Germinal center (tissue), 1 donor: Measurements from ENCODE around the gene GPR137B.

Experiments
- DNase-seq: peaks from one replicate; pipeline ENCODE4 v3.0.0; 2012; ENCODE audit warnings: mixed read lengths, low spot score

Gene GPR137B

DNA sequence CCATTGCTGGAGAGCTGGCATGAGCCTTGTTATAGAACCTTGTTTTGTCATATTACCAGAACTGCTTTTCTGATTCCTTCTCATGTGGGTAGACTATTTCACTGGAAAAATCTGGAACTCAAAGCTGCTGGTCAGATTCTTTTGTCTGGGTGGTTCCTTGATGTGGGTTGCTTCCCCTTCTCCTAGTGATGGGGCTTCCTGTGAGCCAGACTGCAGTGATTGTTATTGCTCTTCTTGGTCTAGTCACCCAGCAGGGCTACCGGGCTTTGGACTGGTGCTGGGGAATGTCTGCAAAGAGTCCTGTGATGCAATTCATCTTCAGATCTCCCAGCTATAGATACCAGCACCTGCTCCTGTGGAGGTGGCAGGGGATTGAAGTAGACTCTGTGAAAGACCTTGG is 59.4 kb downstream of the GPR137B start:
- no peak for DNase-seq

DNA sequence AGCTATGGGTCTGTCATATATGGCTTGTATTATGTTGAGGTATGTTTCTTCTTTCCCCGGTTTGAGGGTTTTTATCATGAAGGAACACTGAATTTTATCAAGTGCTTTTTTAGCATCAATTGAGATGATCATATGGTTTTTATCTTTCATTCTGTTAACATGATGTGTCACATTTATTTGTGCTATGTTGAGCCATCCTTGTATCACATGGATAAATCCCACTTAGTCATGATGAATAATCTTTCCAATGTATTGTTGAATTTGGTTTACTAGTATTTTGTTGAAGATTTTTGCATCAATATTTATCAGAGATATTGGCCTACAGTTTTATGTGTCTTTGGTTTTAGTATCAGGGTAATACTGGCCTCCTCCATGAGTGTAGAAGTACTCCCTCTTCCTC is 61.7 kb downstream of the GPR137B start:
- no peak for DNase-seq

DNA sequence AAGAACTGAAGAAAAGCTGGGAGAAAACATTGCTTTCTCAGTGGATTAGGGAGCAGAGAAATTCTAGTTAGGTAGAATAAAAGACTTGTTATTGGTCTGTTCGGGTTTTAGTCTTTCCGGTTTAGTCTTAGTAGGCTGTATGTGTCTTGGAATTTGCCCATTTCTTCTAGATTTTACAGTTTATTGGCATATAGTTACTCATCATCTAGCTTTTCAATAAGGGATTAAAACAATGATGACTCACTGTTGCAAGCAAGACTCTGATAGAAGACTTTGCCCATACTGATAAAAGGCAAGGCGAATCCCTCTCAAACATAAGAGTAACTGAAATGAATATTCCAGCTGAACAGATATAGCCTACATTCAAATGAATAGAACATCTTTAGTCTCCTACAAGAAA is 62.3 kb downstream of the GPR137B start:
- no peak for DNase-seq

DNA sequence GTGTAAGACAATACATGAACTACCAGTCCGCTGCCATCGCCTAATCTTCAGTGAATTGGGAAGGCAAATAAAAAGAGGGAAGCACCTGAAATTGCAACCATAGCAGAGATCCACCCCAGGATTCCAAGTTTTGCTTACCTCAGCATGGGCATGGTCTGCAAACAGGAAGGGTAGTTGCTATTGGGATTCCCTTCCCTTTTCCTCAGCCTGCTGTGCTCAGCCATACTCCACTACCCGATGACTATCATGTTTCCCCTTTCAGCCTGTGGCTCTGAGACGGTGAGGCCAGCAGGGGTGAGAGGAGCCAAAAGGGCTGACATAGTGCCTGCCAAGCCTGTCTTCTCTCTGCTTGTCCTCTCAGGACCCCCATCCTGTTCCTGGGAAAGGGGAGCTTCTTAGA is 64.2 kb downstream of the GPR137B start:
- no peak for DNase-seq

DNA sequence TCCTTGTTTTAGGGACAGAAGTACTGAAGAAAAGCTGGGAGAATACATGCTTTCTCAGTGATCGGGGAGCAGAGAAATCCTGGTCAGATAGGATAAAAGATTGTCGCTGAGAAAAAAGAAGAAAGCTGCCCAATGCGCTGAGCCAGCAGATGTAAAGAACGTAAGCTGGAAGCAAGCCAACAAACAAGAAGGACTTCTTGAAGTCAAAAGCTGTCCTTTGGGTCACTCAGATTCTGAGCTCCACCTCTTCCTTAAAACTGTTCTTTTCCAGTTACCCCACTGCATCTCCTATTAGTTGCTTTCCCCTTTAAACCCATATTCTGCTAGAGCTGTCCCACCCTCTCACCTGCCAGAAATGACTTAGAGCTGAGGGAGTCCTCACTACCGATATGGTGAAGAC is 64.8 kb downstream of the GPR137B start:
- no peak for DNase-seq

DNA sequence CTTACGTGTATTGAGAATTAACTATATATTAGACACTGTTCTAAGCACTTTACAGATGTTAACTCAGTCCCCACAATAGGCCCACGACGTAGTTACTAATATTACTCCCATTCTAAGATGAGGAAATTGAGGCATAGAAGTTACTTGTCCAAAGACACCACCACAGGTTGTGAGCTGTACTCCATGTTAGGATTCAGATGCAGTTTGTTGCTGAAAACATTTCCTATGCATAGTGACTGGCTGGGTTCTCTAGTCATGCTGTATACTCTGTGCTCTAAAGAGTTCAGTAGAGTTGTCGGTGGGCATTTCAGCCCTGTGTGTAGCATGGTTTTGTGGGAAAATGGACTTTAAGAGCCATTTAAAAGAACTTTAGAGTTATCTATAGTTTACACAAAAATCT is 65.2 kb downstream of the GPR137B start:
- DNase-seq = no peak

DNA sequence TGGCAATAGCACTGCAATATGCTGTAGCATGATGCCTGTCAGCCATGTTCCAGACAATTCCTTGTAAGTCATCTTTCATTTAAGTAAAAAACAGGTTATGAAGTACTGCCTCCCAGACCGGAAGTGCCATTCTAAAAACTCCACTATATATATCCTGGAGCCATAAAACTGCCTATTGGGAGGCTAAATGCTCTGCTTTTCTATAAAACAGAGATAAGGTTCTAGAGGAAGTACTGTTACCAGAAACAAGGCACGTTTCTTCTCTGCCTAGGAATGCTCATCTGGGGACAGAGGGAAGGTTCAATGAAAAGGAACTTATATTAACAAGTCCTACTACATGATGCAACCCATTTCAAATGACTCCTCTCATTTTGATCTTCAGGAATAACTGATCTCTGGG is 66.8 kb downstream of the GPR137B start:
- no peak for DNase-seq

DNA sequence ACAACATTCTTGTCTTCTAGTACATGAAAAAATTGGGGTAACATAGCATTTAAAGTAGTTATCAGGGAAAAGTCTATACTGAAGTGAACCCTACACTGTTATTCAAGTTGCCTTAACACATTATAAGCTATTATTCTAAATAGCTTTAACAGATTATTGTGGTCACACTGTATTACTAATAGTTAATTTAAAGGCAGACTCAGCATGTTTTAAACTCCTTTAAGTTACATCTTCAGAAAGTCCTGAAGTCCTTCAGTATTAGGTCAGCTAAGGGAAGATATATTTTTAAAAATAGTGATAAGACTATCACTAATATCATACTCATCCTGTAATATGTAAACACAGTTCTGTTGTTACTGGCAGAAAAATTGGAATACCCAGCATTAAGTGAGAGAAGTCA is 67.4 kb downstream of the GPR137B start:
- DNase-seq = no peak

DNA sequence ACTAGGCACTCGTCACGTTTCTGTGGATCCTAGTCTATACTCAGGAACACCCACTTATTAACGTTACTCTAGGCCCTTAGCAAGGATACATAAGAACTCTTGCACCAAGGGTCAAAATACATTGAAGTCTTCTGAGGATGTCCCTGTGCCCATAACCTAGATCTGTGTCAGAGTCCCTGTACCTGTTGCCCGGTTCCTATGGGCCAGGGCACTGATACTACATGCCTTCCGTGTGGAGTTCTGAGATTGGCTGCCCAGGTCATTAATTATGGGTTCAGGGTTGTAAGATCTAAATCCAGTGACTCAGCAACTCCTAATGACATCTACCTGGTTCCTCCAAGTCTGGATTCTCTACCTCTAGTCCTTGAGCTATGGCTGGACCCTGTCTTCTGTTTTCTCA is 69.5 kb downstream of the GPR137B start:
- DNase-seq = no peak

DNA sequence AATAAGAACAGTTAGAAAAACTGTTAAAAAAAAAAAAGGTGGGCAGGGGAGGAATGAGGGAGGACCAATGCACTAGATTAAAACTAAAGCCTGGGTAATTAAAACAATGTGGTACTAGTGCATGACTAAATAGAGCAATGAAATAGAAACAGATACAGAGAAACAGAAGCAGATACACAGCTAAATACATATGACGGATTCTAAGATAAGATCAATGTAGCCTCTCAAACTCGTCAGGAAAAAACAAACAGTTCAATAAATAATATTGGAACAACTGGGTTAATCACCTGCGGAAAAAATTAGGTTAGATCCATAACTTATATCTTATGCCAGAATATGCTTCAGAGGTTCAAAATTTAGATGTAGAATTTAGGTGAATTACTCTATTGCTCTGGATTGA is 71.2 kb downstream of the GPR137B start:
- DNase-seq = no peak

DNA sequence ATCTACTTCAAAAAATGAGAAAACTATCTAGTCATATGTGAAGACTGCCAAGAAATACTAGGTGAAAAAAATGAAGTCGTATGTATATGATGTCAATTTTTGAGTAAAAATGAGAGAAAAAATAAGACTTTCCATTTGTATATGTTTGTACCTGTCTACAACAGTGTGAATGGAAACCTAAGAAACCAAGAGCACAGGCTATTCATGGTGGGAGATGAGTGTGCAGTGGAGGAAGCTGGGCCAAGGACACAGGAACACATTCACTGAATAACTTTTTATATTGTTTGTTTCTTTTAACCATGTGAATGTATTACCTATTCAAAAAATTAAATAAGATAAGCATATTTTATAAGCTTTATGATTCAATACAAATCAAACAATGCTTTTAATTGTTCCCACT is 72.4 kb downstream of the GPR137B start:
- no peak for DNase-seq

DNA sequence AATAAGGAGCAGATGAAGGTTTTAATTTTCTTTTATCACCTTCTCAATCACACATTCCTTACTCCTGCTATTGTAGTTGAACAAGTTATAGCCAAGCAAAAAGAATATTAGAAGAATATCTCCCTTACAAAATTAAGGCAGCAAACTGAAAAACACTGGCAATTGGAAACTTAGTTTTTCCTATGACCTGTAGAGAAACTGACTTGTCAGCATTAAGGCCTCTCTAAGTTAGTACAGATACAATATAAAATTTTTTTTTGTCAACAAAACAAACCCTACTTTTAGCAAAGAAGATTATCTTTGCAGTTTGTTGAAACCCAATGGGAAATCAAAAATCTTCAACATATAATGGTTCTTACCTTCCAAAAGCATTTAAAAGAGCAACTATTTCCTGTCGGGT is 78.1 kb downstream of the GPR137B start:
- no peak for DNase-seq

DNA sequence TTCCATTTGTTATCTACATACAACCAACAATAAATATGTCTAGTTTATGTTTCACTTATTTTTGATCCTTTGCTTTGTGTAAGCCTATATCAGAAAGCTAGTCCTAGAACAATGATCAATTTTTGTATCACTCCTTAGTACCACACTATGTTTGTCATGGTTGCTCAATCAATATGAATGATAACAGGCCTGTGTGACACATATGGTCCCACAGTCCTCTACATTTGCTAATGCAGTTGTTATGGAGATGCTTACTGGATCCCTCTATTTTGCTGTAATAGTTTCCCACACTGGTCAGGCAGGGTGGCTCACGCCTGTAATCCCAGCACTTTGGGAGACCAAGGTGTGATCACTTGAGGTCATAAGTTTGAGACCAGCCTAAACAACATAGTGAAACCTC is 80.3 kb downstream of the GPR137B start:
- DNase-seq = no peak

DNA sequence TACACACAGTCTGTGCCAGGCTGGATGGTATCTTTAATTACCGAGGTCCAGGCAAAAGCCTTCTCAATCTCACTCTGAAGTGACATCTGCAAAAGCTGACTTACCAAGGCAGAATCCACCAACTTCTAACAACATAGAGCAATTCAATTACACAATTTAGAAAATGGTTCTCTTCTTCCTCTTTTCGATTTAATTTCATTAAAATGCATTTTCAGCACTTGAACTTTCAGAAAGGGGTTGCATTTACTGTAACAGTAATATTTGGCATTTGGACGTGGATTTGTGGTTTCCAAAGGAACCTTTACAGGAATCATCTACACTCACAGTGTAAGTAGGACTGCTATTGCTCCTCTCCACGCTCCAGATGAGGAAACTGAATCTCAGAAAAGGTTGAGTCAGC is 86.1 kb downstream of the GPR137B start:
- no peak for DNase-seq

DNA sequence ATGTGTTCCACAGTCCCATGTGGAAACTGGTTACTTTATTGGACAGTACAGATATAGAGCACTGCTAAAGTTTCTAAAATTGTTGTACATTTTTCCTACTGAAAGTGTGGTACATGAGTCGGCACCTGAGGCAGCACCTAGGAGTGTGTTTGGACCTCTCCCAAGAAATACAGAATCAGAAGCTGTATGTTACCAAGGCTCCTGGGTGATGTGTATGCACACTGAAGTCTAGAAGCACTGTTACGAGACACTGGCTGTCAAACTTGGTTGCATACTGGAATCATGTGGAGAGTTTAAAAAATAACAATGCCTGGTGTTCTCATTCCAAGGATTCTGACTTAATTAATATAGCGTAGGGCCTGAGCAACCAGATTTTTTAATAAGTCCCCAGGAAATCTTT is 92.8 kb downstream of the GPR137B start:
- no peak for DNase-seq

DNA sequence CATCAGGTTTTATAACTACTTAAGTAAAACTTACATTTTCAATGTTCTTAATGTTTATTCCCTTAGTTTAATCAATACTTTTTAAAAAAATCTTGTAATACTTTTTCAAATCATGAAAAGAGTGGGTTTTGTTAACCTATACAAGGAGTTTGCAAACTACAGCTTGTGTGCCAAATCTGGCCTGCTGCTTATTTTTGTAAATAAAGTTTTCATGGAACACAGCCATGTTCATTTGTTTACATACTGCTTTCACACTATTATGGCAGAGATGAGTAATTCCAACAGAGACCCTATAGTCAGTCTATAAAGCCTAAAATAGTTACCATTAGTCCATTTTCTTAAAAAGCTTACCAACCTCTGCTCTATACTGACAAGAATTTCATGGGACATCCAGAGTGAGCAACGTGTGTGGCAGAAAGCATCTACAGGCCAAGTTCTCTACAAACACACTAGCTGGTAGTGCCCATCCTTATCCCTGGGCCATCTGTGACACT is 96.8 kb downstream of the GPR137B start:
- no peak for DNase-seq

DNA sequence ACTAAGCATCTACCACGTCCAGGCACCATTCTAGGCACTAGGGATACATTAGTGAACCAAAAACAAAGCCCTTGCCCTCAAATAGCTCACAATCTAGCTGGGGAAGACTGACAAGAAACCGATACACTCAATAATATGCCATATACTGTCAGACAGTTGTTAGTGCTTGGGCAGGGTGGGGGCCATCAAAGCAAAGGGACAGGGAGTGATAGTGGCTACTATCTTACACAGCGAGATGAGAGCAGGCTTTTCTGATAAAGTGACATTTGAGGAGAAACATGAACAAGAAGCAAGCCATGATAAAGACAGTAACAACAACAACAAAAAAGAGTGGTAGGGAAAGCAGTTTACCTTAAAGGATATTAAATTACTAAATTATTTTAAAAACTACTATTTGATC is 98.3 kb downstream of the GPR137B start:
- DNase-seq = no peak

DNA sequence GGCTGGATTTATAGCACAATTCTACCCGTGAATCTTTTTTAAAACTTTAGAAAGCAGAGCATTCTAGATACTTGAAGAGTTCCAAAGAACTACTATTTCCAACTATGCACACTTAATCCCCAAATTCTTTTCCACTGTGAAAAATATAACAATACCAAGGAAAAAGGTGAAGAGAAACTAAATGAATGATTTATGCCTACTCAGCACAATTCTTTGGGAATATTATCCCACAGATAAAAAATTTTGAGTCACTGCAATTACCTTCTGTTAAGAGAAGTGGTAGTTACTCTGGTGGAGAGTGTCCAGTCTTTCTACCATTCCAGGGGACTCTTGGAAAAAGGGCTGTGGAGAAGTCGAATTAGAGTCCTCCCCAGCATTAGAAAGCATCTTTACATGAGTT is 100.2 kb downstream of the GPR137B start:
- no peak for DNase-seq

DNA sequence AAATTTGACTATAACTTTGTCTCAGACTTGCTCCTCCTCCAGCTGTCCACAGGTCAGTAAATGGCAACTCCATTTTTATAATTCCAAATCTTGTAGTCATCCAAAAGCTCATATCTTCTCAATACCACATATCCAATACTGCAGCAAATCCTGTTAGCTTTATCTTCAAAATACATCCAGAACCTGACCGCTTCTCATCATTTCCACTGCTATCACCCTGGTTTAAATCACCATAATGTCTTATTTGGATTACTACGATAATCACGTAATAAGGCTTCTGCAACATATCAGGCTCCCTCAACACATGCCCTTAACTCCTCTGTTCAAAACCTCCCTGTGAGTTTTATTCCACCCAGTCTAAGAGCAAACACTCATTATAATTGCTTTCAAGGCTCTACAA is 104.9 kb downstream of the GPR137B start:
- no peak for DNase-seq

DNA sequence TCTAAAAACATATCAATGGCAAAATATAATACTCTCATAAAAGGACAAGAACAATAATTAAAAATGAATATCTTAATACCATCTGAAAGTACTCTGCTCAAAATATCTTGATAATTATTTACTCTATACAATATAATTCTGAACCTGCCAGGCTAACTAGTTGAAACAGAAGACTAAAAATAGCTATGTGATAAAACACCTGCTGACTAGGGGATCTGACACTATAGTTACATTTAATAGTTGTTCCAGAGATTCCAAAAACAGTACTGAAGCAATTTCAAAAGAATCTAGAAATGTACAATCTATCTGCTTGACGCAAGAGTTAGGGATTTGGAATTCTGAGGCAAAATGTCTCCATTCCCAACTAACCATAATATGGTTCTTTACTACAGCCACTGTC is 109.2 kb downstream of the GPR137B start:
- no peak for DNase-seq

DNA sequence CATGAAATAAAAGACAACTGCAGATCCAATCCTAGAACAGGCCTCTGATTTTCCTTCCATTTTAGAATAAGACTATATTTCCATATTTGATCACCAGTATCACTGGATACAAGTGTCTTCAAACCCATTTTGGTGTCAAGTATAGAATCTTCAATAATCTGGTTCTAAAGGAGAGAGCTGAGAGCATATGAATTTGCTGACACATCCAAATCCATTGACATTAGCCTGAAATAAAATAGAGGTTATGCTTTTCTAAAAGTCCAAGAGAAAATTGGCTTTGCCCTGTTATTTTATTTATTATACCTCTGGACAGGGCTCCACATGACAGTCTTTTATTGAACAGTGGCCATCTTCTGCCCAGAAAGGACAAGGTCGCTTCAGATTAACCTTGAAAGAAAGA is 110.8 kb downstream of the GPR137B start:
- DNase-seq = no peak

DNA sequence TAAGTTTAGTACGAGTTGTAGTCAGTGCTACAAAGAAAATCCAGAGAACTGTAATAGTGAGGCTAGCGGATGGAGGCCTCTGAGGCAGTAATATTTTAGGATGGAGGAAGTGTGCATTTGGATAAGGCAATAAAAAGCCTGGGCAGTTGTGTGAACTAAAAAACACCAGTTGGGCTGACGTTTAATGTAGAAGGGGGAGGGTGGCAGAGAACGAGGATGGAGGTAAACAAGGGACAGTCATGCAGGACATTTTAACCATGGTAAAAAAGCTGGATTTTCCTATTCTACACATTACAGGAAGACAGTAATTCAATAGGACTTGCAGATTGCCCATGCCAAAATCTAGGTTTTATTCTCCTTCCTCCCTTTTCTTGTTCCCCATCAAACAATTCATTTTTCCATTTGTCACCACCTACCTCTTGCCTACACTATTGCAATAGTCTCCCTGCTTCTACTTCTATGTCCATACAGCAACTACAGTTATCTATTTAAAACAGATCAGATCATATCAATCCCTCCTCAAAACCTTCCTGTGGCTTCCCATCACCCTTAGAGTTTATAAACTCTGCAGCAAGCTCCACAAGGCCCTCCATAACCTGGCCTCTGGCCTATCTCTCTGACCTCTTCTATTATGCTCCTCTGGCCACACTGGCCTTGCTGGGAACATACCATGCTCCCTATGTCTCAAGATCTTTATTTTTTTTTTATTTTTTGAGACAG is 111.7 kb downstream of the GPR137B start:
- no peak for DNase-seq

DNA sequence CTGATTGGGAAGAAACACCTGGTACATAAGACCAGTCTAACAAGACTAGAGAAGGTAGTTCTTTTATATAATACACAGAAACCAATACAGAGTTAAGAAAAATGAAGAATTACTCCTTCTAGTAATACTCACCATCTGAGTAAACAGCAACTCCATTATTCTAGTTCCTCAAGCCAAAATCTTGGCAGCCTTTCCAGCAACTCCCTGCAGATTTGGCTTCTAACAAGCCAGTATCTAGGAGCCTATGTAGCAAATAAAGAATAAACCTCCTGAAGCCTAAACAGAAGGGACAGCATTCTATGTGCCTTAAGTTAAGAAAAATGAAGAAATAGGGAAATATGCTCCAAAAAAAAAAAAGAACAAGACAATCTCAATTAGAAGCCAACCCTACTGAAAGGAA is 114.9 kb downstream of the GPR137B start:
- DNase-seq = no peak

DNA sequence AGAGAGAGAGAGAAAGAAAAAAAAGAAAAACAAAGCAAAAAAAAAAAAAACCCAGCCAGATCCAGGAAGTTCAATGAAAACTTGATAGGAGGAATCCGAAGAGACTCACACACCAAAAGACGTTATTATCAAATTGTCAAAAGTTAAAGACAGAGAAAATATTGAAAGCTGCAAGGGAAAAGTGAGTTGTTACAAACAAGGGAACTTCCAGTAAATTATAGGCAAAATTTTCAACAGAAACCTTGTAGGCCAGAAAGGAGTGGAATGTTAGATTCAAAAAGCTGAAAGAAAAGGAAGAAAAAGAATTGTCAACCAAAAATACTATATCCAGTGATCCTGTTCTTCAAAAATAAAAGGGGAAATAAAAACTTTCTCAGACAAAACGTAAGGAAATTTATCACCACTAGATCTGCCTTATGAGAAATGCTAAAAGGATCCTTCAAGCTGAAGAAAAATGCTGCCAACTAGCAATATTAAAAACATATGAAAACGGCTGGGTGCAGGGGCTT is 115.8 kb downstream of the GPR137B start:
- DNase-seq = no peak
